Skin of body (tissue), 2 donors: ENCODE measurements around the gene PTPRB. TPM values are rescaled to one million over a fixed set of nuclear protein-coding genes. Genes with fewer than 3 reads are reported as not detected.

Source experiments
- DNase-seq: peaks from one replicate; lab custom pipeline; 2025; lab: John Stamatoyannopoulos, UW
- total RNA-seq: library from RNA; depleted of rRNA; stranded (reverse); fragments of >200 nt; gene quantifications from one replicate; pipeline ENCODE4 v1.2.3, GENCODE V29; 2014

The PTPRB gene
- total RNA-seq, 1 donor from 2014 or later, result 13.1 TPM

DNA sequence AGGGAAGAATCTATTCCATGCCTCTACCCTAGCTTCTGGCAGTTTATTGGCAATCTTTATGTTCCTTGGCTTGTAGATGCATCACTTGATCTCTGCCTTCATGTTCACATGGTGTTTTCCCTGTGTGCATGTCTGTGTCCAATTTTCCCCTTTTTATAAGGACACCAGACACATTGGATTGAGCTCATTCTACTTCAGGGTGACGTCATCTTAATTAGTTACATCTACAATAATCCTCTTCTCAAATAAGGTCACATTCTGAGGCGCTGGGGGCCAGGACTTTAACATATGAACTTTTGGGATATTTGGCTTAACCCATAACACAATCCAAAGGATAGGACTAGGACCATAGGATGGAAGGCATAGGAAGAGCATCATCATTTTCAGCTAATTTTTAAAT is 169.8 kb downstream of the PTPRB start:
- DNase-seq, result no peak

DNA sequence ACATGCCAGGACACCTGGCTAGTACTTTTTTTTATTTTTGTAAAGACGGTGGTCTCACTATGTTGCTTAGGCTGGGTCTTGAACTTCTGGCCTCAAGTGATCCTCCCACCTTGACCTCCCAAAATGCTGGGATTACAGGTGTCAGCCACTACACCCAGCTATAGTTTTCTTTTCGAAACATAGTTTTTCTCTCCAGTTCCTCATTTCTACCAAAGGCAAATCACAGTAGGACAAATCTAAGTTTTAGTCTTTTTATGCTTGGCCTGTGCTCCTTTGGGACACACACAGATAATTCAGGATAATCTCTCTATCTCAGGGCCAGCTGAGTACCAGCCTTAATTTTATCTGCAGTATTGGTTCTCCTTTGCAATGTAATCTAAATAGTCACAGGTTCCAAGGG is 170.5 kb downstream of the PTPRB start:
- no peak for DNase-seq
